Caco-2 (cell line): Measurements from ENCODE around the gene C4orf54. TPM values are rescaled to one million over a fixed set of nuclear protein-coding genes. Genes with fewer than 3 reads are reported as not detected.

ENCODE experiments used
- BruUV-seq: library from RNA; stranded (reverse); fragments of 400-500 nt; replicated peaks from 2 replicates; lab custom pipeline; 2021; lab: Mats Ljungman, UMichigan
- CTCF ChIA-PET: fragments of 300-600 bp; sonication (Branson Sonifier 250); formaldehyde crosslinking; loops from one replicate; lab custom pipeline; 2022; ENCODE audit warnings: antibody characterized with exemption; lab: Charles Lee
- POLR2A ChIA-PET: fragments of 300-600 bp; sonication (Branson Sonifier 250); formaldehyde crosslinking; loops from one replicate; lab custom pipeline; 2022; ENCODE audit warnings: antibody characterized with exemption; lab: Charles Lee
- DNase-seq, 2 experiments: peaks; one replicate each; pipeline versions ENCODE4 v3.0.0 to v3.0.0-alpha.2; 2020 to 2022
- H3K27me3 ChIP-seq: replicated peaks from 2 replicates; pipeline ENCODE4 v1.6.0; 2011; ENCODE audit warnings: low read length; ENCODE audit not compliant: control insufficient read depth, insufficient read depth
- H3K36me3 ChIP-seq: 2 replicates; pipeline ENCODE4 v1.5.1; 2011; ENCODE audit warnings: low read length; ENCODE audit not compliant: control insufficient read depth, insufficient read depth
- H3K4me1 ChIP-seq: fragments of 250-450 bp; sonication (Bioruptor Pico); 2 replicates; pipeline ENCODE4 v1.5.1; 2020; ENCODE audit warnings: mild to moderate bottlenecking
- H3K4me3 ChIP-seq: 2 replicates; pipeline ENCODE4 v1.5.1; 2011; ENCODE audit warnings: low read depth, mild to moderate bottlenecking, control low read depth, low read length
- H3K9me3 ChIP-seq: fragments of 250-450 bp; sonication (Bioruptor Pico); 2 replicates; pipeline ENCODE4 v1.5.1; 2020; ENCODE audit warnings: mild to moderate bottlenecking, moderate library complexity
- H3K27ac Mint-ChIP-seq: one replicate; pipeline ENCODE4 v1.8.0; 2022; ENCODE audit warnings: mixed read lengths; ENCODE audit not compliant: unreplicated experiment
- H3K27me3 Mint-ChIP-seq: one replicate; pipeline ENCODE4 v1.8.0; 2022; ENCODE audit warnings: mixed read lengths; ENCODE audit not compliant: insufficient read depth, unreplicated experiment
- H3K36me3 Mint-ChIP-seq: one replicate; pipeline ENCODE4 v1.8.0; 2022; ENCODE audit warnings: mild to moderate bottlenecking, mixed read lengths; ENCODE audit not compliant: insufficient read depth, unreplicated experiment
- H3K4me1 Mint-ChIP-seq: one replicate; pipeline ENCODE4 v1.8.0; 2022; ENCODE audit warnings: low read depth, mixed read lengths; ENCODE audit not compliant: unreplicated experiment
- H3K4me3 Mint-ChIP-seq: one replicate; pipeline ENCODE4 v1.8.0; 2022; ENCODE audit warnings: mild to moderate bottlenecking, moderate library complexity, mixed read lengths; ENCODE audit not compliant: unreplicated experiment
- H3K9me3 Mint-ChIP-seq: one replicate; pipeline ENCODE4 v1.8.0; 2022; ENCODE audit warnings: mixed read lengths; ENCODE audit not compliant: unreplicated experiment
- CTCF ChIP-seq, 2 experiments: fragments of 200-600 bp in 1 of 2; IDR thresholded peaks; 1 replicate in 1 of 2; 2 replicates in 1 of 2; pipeline versions ENCODE4 v1.5.1 to v1.8.0; 2011 to 2022; ENCODE audit warnings: antibody characterized with exemption in 1 of 2, control low read depth in 1 of 2, inconsistent platforms in 1 of 2, low read depth in 1 of 2, low read length in 1 of 2, mild to moderate bottlenecking in 1 of 2, moderate library complexity in 1 of 2; ENCODE audit not compliant: insufficient read depth in 1 of 2, severe bottlenecking in 1 of 2, unreplicated experiment in 1 of 2
- intact Hi-C: fragments of 100-400 bp; cut with micrococcal nuclease; formaldehyde crosslinking; loops from one replicate; pipeline ENCODE4 v1.10.0; 2022; ENCODE audit not compliant: unreplicated experiment
- total RNA-seq: library from RNA; stranded (reverse); gene quantifications from 2 replicates; pipeline ENCODE4 v1.2.3, GENCODE V29; 2022

The C4orf54 gene
- total RNA-seq, 1 experiment from 2014 or later: not detected

GRCh38 chr4:99651016-99651769 lies 6.4 kb downstream of the C4orf54 start:
- H3K36me3 ChIP-seq: no peaks in the 10 kb centered on the region
- H3K27me3 ChIP-seq: no peaks in the 10 kb centered on the region
- intact Hi-C loops: no loop called here
- ChIA-PET CTCF (interaction anchor here (0.6 kb wide), 1 partner anchor 1963 kb away, joined by 4 read pairs; no protein-coding TSS in a partner anchor), POLR2A (no interaction called here)
- DNase-seq: no peak
- Mint-ChIP-seq H3K4me3 (no peak overlapping the region), H3K27me3 (no peaks in the 10 kb centered on the region), H3K4me1 (no peaks in the 10 kb centered on the region), H3K36me3 (no peaks in the 10 kb centered on the region), H3K9me3 (no peaks in the 10 kb centered on the region), H3K27ac (no peak overlapping the region)
- TF ChIP-seq CTCF (IDR thresholded peaks at IDR 0.05; ENCODE audit: insufficient read depth in 1 of 2, low read depth in 1 of 2, low read length in 1 of 2, severe bottlenecking in 1 of 2, unreplicated experiment in 1 of 2): no peak
- no TSS peak for BruUV-seq
- no peaks in the 10 kb centered on the region for H3K4me1 ChIP-seq
- H3K9me3 ChIP-seq: no peaks in the 10 kb centered on the region
- H3K4me3 ChIP-seq: no peak overlapping the region

- no peaks in the 10 kb centered on the region for H3K36me3 Mint-ChIP-seq
- H3K4me3 Mint-ChIP-seq: no peak overlapping the region
- no peak overlapping the region for H3K27ac Mint-ChIP-seq
- Histone ChIP-seq H3K4me1 (no peaks in the 10 kb centered on the region), H3K9me3 (no peaks in the 10 kb centered on the region), H3K27me3 (no peaks in the 10 kb centered on the region), H3K4me3 (no peak overlapping the region), H3K36me3 (no peaks in the 10 kb centered on the region)
- no peaks in the 10 kb centered on the region for H3K9me3 Mint-ChIP-seq
- CTCF ChIA-PET: no interaction called here
- no peak for DNase-seq
- no peak for TF ChIP-seq CTCF (IDR thresholded peaks at IDR 0.05; ENCODE audit: insufficient read depth in 1 of 2, low read depth in 1 of 2, low read length in 1 of 2, severe bottlenecking in 1 of 2, unreplicated experiment in 1 of 2)
- POLR2A ChIA-PET: no interaction called here
- no TSS peak for BruUV-seq
- intact Hi-C loops: no loop called here
- no peaks in the 10 kb centered on the region for H3K4me1 Mint-ChIP-seq
- no peaks in the 10 kb centered on the region for H3K27me3 Mint-ChIP-seq
These were observed 7.8 kb downstream of the C4orf54 start for GRCh38 chr4:99649778-99650177.

DNA sequence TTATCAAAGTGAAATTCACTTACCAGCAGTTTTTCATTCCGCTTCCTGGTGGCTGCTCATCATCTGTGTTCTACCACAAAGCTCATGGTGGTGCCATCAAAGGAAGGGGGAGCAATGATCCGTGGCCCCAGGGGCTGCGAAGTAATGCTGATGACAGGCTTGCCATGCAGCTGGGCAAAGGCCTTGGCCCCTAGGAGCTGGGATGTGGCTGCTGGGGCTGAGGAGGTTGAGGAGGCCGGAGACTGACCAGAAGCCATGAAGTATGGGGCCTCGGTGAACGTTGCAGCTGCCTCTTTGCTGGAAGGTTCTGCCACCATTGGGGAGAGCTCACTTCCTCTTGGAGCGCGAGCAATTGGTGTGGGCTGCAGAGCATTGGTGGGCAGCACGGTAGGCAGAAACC lies 8.4 kb downstream of the C4orf54 start:
- Mint-ChIP-seq H3K36me3 (no peaks in the 10 kb centered on the region), H3K4me1 (no peaks in the 10 kb centered on the region), H3K27me3 (no peaks in the 10 kb centered on the region), H3K27ac (no peak overlapping the region), H3K4me3 (no peak overlapping the region), H3K9me3 (no peaks in the 10 kb centered on the region)
- no peaks in the 10 kb centered on the region for H3K36me3 ChIP-seq
- intact Hi-C loops: no loop called here
- H3K4me3 ChIP-seq: no peak overlapping the region
- BruUV-seq: no TSS peak
- TF ChIP-seq CTCF (IDR thresholded peaks at IDR 0.05; ENCODE audit: insufficient read depth in 1 of 2, low read depth in 1 of 2, low read length in 1 of 2, severe bottlenecking in 1 of 2, unreplicated experiment in 1 of 2): no peak
- CTCF ChIA-PET: no interaction called here
- no peak for DNase-seq
- no peaks in the 10 kb centered on the region for H3K9me3 ChIP-seq
- H3K4me1 ChIP-seq: no peaks in the 10 kb centered on the region
- POLR2A ChIA-PET: no interaction called here
- no peaks in the 10 kb centered on the region for H3K27me3 ChIP-seq
